ENCODE data around the gene NFATC1.

NFATC1 gene

DNA sequence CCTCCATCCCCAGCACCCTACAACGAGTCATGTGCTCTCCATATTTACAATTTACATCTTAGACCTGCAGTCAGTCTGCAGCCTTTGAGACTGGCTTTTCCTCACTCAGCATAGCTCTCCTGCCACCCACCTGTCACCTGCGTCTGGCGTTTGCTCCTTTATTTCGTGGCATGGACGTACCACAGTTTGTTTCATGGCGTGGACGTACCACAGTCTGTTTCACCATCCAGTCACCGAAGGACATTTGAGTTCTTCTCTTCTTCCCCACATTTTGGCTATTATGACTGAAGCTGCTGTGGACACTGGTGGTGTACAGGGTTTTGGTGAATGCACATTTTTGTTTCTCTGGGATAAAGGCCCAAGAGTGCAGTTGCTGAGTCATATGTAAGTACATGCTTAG is 142.0 kb downstream of the NFATC1 start:
- no peak for DNase-seq (ENCODE audit: low read depth, low spot score)

DNA sequence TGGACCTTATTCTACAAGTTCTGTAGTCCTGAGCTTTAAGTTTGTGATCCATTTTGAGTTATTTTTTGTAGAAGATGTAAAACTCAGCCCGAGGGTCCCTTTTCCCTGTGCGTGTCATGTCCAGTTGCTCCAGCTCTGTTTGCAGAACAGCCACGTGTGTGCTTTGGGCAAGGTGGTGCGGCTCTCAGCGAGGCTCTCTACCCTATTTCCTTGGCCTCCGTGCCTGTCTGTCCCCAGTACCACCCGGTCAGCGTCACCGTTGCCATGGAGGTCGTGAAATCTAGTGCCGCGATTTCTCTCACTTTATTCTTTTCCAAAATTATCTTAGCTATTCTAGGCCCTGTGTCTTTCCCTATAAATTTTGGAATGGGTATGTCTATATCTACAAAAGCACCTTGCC is 142.9 kb downstream of the NFATC1 start:
- no peak for DNase-seq (ENCODE audit: low read depth, low spot score)

- DNase-seq (ENCODE audit: low read depth, low spot score) = no peak
Measured at GRCh38 chr18:79540161-79540903, 144.6 kb downstream of the NFATC1 start.

GRCh38 chr18:79540904-79541282 is 145.2 kb downstream of the NFATC1 start:
- DNase-seq (ENCODE audit: low read depth, low spot score) = no peak

GRCh38 chr18:79542213-79542612 is 146.5 kb downstream of the NFATC1 start:
- DNase-seq (ENCODE audit: low read depth, low spot score) = no peak

GRCh38 chr18:79542876-79543750 is 147.4 kb downstream of the NFATC1 start:
- no peak for DNase-seq (ENCODE audit: low read depth, low spot score)

GRCh38 chr18:79543861-79544385 is 148.2 kb downstream of the NFATC1 start:
- DNase-seq (ENCODE audit: low read depth, low spot score) = no peak

- DNase-seq (ENCODE audit: low read depth, low spot score) = no peak
Measured at GRCh38 chr18:79544386-79544963, 148.7 kb downstream of the NFATC1 start.

DNA sequence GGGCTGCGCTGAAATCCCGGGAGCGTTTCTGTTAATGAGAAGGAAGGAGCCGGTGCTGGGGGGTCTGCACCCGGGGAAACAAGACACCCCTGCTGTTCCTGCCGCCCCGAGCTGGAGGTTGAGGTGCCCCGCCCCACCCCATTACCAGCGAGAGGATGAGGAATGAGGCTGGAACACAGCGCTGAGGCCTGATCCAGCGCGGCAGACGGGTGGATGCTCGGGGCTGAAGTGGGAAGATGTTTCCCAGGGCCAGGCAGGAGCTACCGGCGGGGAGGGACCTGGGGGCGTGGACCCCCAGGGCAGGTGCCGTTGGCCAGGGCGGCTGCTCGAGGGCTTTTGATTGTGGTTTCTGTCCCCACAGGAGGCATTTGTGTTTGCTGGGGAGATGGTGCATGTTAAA is 149.5 kb downstream of the NFATC1 start:
- no peak for DNase-seq (ENCODE audit: low read depth, low spot score)

DNA sequence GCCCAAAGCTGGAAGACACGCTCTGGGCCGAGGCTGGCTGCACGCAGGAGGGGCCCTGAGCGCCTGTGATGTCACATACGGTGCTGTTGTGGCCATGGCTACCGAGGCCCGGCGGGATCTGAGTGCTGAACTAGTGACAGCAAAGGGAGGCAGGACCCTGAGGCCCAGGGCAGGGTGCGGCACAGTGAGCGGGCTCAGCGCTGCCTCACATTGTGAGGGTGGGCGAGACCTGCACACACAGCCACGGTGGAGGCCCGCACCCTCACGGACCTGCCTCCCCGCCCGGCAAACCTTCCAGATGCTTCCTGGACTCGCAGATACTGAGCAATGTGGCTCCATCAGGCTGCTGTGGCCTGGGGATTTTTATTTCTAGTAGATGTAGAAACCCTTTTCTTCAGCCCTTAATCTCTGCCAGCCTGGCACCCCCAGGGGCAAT is 150.0 kb downstream of the NFATC1 start:
- no peak for DNase-seq (ENCODE audit: low read depth, low spot score)

GRCh38 chr18:79546781-79547272 is 151.1 kb downstream of the NFATC1 start:
- no peak for DNase-seq (ENCODE audit: low read depth, low spot score)

DNA sequence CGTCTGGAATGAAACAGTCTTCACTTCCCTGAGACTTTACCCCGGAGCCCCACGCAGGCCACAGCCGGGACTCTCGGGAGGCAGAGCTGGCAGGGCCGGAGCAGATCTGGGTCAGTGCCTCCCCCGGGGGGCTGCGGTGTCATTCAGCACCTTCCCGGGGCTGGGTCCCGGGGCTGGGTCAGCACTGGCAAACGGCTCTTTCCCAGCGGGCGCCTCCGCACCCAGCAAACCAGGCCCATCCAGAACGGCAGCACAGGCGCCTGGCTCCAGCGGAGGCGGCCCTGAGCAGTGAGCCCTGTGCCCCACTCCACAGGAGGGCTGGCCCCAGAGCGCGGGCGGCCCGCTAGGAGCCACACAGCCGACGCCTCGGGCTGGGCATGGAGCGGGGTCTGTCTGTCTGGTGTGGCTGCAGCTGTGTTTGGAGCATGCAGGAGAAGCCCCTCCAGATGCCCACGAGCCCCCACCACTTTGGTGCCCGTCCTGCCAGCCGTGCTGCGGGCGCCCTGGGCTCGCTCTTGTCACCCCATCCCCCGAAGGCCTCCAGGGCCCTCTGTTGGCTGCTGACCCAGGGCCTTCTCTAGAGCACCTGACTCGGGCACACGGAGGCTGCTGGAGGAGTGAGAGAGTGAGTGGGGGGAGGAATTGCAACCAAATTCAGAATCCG is 151.8 kb downstream of the NFATC1 start:
- DNase-seq (ENCODE audit: low read depth, low spot score) = no peak

- no peak for DNase-seq (ENCODE audit: low read depth, low spot score)
Measured at GRCh38 chr18:79548077-79548450, 152.3 kb downstream of the NFATC1 start.

DNA sequence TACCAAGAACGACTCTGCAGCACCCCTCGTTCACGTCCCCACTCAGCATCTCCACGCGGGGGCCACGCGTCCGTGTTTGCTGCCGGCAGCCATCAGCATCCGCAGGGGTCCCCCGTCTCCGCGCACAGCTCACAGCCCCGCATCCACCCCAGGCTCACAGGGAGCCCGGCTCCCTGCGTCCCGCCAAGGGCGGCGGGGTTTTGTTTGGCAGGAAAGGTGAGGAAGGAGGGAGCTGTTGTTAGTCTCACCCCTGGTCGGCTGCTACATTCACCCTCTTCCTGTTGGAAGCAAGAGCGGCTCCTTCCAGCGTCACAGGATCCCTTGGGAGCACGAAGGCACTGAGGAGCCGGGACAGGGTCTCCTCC is 152.9 kb downstream of the NFATC1 start:
- no peak for DNase-seq (ENCODE audit: low read depth, low spot score)

DNA sequence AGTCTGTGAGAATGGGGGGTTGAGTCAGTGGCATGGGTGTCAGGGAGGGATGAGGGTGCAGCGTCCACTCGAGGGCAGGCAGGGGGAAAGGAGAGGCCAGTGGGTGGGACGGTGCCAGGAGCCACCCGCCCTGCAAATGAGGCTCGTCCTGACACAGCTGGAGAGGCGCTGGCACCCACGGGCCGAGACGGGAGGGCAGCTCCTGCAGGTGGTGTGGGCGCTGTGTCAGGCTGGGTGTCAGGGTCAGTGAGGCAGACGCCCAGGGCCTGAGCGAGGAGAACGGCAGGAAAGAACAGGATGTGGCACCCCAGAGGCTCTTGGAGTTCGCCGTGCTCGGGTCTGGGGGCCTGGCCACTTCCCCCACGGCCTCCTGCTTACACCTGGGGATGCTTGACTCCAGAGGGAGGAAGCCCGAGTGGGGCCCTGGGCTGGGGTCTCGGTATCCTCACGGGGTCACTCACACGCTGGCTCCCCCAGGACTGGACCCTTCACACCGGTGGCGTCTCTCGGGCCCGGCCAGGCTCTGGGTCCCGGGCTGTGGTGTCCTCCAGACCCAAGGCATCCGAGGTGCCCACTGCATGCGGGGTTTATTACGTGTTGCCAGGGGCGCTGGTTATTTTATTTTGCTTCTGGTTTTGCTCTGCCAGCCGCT is 153.4 kb downstream of the NFATC1 start:
- no peak for DNase-seq (ENCODE audit: low read depth, low spot score)

- no peak for DNase-seq (ENCODE audit: low read depth, low spot score)
Measured at GRCh38 chr18:79549638-79550000, 153.9 kb downstream of the NFATC1 start.

- DNase-seq (ENCODE audit: low read depth, low spot score) = no peak
Measured at GRCh38 chr18:79552140-79552631, 156.5 kb downstream of the NFATC1 start.

DNA sequence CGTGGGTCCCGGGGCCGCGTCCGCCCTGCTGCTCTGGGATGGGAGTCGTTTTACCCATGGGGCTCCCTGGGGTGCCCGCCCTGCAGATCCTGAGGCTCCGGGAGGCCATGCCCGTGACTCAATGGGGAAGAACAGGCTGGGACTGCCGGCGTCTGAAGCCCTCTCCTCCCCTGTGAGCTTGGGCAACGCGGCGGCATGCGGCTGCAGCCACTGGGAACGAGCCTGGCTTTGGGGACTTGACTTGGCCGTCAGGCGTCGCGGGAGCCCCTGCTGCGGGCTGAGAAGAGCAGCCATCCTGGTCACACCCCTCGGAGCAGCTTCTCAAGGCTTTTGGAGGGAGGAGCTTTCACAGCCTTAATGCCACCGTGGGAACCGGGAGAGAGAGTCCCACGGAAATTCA is 157.0 kb downstream of the NFATC1 start:
- DNase-seq (ENCODE audit: low read depth, low spot score) = no peak

GRCh38 chr18:79553154-79553553 is 157.4 kb downstream of the NFATC1 start:
- no peak for DNase-seq (ENCODE audit: low read depth, low spot score)

DNA sequence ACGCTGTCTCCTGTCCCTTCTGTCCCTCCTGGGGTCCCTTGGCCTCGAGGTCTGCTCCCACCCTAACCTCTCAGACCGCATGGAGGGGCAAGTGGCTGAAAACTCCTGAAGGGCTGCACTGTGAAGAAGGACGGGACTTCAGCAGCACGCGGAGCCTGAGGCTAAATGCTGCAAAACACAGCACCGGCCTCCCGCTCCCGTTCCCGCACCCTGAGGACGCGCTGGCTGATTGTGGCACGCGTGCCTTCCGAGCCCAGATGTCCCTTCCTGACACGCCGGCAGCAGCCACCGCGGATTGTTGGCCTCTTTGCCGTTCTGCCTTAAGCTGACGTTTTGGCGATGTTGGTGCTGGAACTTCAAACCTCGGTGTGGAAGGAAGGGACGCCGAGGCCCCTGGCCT is 158.0 kb downstream of the NFATC1 start:
- no peak for DNase-seq (ENCODE audit: low read depth, low spot score)

- no peak for DNase-seq (ENCODE audit: low read depth, low spot score)
Measured at GRCh38 chr18:79554321-79554720, 158.6 kb downstream of the NFATC1 start.

Data from ELF-1 (cell line).